Ovary (tissue), 9 donors: ENCODE measurements around the gene HSFX2. TPM values are rescaled to one million over a fixed set of nuclear protein-coding genes. Genes with fewer than 3 reads are reported as not detected.
"Not testable (repeated sequence)": the region's sequence is repeated elsewhere in the genome, so short reads cannot be mapped to it uniquely, and the experiment has no call there.

Experiments used
- DNase-seq, 5 donors: peaks; one replicate each; pipeline ENCODE4 v3.0.0-alpha.2; 2019 to 2020
- H3K27ac ChIP-seq, 2 donors: fragments of 200-600 bp; one replicate each; pipeline versions ENCODE4 v1.5.1 to v1.8.0; 2019 to 2022
- H3K27me3 ChIP-seq: fragments of 200-600 bp; one replicate; pipeline ENCODE4 v1.8.0; 2022
- H3K36me3 ChIP-seq: fragments of 200-600 bp; sonication (generic); one replicate; pipeline ENCODE4 v1.5.1; 2019
- H3K4me1 ChIP-seq: one replicate; pipeline ENCODE4 v1.8.1; 2013; ENCODE audit warnings: mild to moderate bottlenecking, moderate library complexity; ENCODE audit not compliant: insufficient read depth
- H3K4me3 ChIP-seq: fragments of 200-600 bp; sonication (generic); one replicate; pipeline ENCODE4 v1.5.1; 2017
- H3K9me3 ChIP-seq, 2 donors: fragments of 200-600 bp in 1 of 2; sonication (generic) in 1 of 2; one replicate each; pipeline versions ENCODE4 v1.5.1 to v1.8.1; 2013 to 2019; ENCODE audit warnings: mild to moderate bottlenecking in 1 of 2, moderate library complexity in 1 of 2
- EP300 ChIP-seq: sonication (generic); formaldehyde crosslinking; IDR thresholded peaks from one replicate; pipeline ENCODE4 v1.6.1; 2017; ENCODE audit warnings: antibody characterized with exemption
- POLR2A ChIP-seq: fragments of 450-650 bp; IDR thresholded peaks from one replicate; pipeline ENCODE4 v1.6.1; 2017; ENCODE audit warnings: antibody characterized with exemption, mild to moderate bottlenecking, moderate library complexity
- WGBS, 3 donors: extraction: QIAGEN DNeasy Blood & Tissue Kit in 1 of 3; methylation state at CpG; one replicate each; pipeline versions ENCODE4 v1.1.5 to v1.1.7; 2013 to 2017; 5-methylcytosine and 5-hydroxymethylcytosine counted together
- intact Hi-C, 4 donors: fragments of 100-400 bp; cut with DNase I; formaldehyde crosslinking; loops; one replicate each; pipeline versions ENCODE4 v1.11.0 to v1.15.1; 2022 to 2023
- polyA plus RNA-seq, 2 donors: library from polyadenylated mRNA; stranded (reverse); fragments of 200-250 nt in 1 of 2; fragments of 350-450 nt in 1 of 2; fragmentation: Illumina TruSeq in 1 of 2; extraction: RNeasy Lipid Tissue Mini Kit (QIAGEN cat#74804) in 1 of 2; gene quantifications; one replicate each; pipeline ENCODE4 v1.2.3, GENCODE V29; 2013 to 2014
- total RNA-seq, 7 donors: library from RNA; depleted of rRNA in 2 of 7; stranded (reverse); fragments of >200 nt in 2 of 7; fragmentation: NEBNext Ultra II Directional in 3 of 7; extraction: Animal tissue kit (Norgen Biotek cat#: 25700) in 3 of 7; gene quantifications; one replicate each; pipeline versions ENCODE4 v1.1.0 to v1.2.4, GENCODE V29; 2016 to 2023
- TF ChIP-seq, protein P1 (sequence below), 3 donors: fragments of 450-650 bp in 2 of 3; fragments of 200-600 bp in 1 of 3; IDR thresholded peaks; one replicate each; pipeline versions ENCODE4 v1.5.1 to v1.8.0; 2016 to 2022; ENCODE audit warnings: antibody characterized with exemption in 3 of 3, mild to moderate bottlenecking in 1 of 3
- donor health status: DM: no; HTN: no; CAD: no; lungs with moderate emphysema.
- donor health status: DM: no; HTN: no; CAD: no.
- donor health status: Bipolar disorder and iron deficiency.
- donor health status: DM: yes; HTN: yes; CAD: no.
- donor health status: DM: no; HTN: no; CAD: no.
- donor health status: DM: yes; HTN: yes; CAD: no.

The HSFX2 gene
- total and polyA plus RNA-seq, 9 donors = 0.22 to 1.9 (median 0.70) TPM; not detected in 4

DNA sequence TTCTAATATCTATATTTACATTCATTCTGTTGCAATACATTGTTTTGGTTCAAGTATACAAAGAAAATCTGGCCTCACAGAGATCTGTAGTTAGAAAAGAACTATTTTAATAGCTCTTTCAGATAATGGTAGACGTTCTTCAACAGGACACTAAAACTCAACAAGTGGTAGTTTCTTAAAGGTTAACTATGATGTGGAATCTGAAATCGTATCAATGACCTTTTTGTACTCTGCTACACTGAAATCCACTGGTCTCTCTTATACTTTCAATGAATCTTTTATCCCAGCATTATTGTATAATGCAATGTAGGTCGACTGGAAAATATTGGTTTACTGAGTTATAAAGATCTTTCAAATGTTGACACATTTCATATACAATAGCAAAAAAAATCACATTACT is 23.8 kb upstream of the HSFX2 start:
- H3K36me3 ChIP-seq = no peaks in the 10 kb centered on the region
- no peak overlapping the region for H3K4me3 ChIP-seq
- TF ChIP-seq, protein P1, sequence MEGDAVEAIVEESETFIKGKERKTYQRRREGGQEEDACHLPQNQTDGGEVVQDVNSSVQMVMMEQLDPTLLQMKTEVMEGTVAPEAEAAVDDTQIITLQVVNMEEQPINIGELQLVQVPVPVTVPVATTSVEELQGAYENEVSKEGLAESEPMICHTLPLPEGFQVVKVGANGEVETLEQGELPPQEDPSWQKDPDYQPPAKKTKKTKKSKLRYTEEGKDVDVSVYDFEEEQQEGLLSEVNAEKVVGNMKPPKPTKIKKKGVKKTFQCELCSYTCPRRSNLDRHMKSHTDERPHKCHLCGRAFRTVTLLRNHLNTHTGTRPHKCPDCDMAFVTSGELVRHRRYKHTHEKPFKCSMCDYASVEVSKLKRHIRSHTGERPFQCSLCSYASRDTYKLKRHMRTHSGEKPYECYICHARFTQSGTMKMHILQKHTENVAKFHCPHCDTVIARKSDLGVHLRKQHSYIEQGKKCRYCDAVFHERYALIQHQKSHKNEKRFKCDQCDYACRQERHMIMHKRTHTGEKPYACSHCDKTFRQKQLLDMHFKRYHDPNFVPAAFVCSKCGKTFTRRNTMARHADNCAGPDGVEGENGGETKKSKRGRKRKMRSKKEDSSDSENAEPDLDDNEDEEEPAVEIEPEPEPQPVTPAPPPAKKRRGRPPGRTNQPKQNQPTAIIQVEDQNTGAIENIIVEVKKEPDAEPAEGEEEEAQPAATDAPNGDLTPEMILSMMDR (IDR thresholded peaks at IDR 0.05) = no peak
- TF ChIP-seq EP300 (no peak), POLR2A (no peak)
- no peak overlapping the region for H3K27ac ChIP-seq
- H3K4me1 ChIP-seq = no peaks in the 10 kb centered on the region
- intact Hi-C loops = no loop called here
- no peaks in the 10 kb centered on the region for H3K27me3 ChIP-seq
- 58 to 63% (median 59%) methylated on average over 3 of the region's 3 CpGs for WGBS, 3 donors
- H3K9me3 ChIP-seq = no peaks in the 10 kb centered on the region
- no peak for DNase-seq

DNA sequence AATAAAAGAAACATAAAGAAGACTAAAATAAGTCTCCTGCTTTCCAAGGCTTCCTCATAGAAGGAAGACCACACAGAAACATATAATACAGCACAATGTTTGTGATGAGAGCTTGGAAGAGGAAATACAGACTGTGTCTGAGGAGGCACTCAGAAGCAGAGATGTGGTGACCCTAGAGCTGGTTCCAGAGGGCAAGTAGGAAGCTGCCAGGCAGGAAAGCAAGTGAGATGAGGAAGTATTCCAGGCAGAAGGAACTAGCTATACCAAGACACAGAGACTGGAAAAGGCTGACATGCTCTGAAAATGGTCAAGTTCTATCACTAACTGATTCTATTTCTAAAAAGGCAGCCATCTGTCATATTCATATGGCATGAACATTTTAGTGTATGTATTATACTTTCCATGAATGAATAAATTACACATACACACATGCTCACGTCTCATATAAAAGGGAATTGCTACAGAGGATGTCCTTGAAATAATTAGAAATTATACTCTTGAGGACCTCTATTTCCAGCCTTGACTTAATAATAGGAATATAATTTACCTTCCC is 16.6 kb upstream of the HSFX2 start:
- intact Hi-C loops = no loop called here
- H3K9me3 ChIP-seq = no peaks in the 10 kb centered on the region
- H3K27me3 ChIP-seq = no peaks in the 10 kb centered on the region
- no peak overlapping the region for H3K27ac ChIP-seq
- TF ChIP-seq, protein P1 (IDR thresholded peaks at IDR 0.05) = no peak
- TF ChIP-seq EP300 (no peak), POLR2A (no peak)
- WGBS, 3 donors = 50 to 60% (median 58%) methylated on average over 1 of the region's 1 CpG
- no peak for DNase-seq
- H3K4me1 ChIP-seq = no peaks in the 10 kb centered on the region
- no peak overlapping the region for H3K4me3 ChIP-seq
- H3K36me3 ChIP-seq = no peaks in the 10 kb centered on the region

DNA sequence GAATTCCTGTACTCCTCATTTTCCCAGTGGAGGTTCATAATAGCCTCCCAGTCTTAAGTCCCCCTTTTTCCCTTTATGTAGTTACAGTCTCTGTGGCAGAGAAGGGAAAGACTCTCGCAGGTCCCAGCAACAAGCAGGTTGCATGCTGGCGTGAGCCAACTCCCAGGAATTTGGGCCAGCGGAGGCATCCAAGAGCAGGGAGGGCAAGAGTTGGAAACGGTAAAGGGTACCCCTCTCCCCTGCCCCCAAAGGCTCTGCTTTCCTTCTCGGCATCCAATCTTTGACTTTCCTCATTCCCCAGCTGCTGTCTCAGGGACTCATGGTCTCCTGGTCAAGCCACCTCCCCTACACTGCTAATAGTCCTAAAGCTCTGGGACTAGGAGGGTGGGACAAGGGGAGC is 15.4 kb upstream of the HSFX2 start:
- H3K4me3 ChIP-seq = no peak overlapping the region
- no peaks in the 10 kb centered on the region for H3K4me1 ChIP-seq
- no peaks in the 10 kb centered on the region for H3K9me3 ChIP-seq
- no peaks in the 10 kb centered on the region for H3K36me3 ChIP-seq
- 66 to 74% (median 73%) methylated on average over 5 of the region's 5 CpGs for WGBS, 3 donors
- H3K27ac ChIP-seq = no peak overlapping the region
- TF ChIP-seq EP300 = no peak
- no peak for TF ChIP-seq POLR2A
- TF ChIP-seq, protein P1 (IDR thresholded peaks at IDR 0.05) = no peak
- no peaks in the 10 kb centered on the region for H3K27me3 ChIP-seq
- intact Hi-C loops = no loop called here
- DNase-seq = no peak

DNA sequence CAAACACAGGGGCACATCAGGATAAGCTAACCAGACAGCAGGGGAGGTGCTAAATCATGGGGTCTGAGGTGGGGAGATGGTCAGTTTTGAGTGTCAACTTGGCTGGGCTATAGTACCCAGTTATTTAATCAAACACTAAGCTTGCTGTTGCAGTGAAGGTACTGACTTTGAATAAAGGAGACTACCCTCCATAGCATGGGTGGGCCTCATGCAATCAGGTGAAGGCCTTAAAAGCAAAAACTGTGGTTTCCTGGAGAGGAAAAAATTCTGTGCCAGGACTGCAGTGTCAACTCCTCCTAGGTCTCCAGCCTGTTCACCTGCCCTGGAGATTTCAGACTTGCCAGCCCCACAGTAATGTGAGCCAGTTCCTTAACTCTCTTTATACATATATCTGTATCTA is 12.6 kb upstream of the HSFX2 start:
- TF ChIP-seq EP300 (no peak), POLR2A (no peak)
- TF ChIP-seq, protein P1 (IDR thresholded peaks at IDR 0.05) = no peak
- Histone ChIP-seq H3K4me3 (no peak overlapping the region), H3K4me1 (no peaks in the 10 kb centered on the region), H3K27ac (no peak overlapping the region), H3K27me3 (no peaks in the 10 kb centered on the region), H3K36me3 (no peaks in the 10 kb centered on the region), H3K9me3 (no peaks in the 10 kb centered on the region)
- intact Hi-C loops = no loop called here
- DNase-seq = no peak

DNA sequence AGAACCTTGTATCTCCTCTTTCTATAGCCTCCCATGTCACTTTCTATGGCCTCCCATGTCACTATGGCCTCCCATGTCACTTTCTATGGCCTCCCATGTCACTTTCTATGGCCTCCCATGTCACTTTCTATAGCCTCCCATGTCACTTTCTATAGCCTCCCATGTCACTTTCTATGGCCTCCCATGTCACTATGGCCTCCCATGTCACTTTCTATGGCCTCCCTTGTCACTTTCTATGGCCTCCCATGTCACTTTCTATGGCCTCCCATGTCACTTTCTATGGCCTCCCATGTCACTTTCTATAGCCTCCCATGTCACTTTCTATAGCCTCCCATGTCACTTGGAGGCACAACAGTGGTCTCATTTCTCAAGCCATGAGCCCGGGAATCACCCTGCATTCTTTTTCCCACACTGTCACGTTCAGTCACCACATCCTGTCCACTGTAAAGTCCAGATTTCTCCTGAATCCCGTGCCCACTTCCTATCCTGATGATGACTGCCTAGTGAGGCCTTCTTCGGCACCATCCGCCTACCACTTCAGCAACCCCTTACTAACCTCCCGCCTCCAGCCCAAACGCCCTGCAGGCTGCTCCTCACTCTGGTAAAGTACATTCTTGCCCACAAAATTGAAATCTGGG is 10.3 kb upstream of the HSFX2 start:
- H3K9me3 ChIP-seq, H3K27me3 ChIP-seq, H3K4me1 ChIP-seq, intact Hi-C loops, H3K27ac ChIP-seq, DNase-seq, H3K36me3 ChIP-seq, H3K4me3 ChIP-seq: not testable (repeated sequence)
- WGBS, 3 donors = 68 to 82% (median 77%) methylated on average over 7 of the region's 7 CpGs

DNA sequence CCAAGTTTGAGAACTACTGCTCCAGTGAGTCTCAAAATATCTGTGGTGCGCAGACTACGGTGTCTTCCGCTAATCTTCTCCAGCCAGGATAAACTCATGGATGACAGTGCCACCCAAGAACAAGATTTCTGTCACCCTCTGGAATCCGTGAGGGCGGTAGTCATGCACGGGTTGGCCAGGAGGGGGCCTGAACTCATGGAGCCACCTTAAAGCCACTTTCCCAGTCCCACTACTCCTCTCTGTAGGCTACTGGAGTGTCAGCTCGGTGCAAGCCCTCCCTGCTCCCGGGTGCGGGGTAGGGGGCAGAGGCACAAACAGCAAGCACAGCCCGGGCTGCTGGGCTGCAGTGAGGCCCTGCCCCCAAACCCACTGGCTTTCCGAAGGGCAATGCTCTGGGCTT is 3.5 kb upstream of the HSFX2 start:
- H3K4me1 ChIP-seq, H3K9me3 ChIP-seq, intact Hi-C loops, H3K27ac ChIP-seq, DNase-seq, H3K27me3 ChIP-seq, H3K36me3 ChIP-seq, H3K4me3 ChIP-seq: not testable (repeated sequence)
- 23% methylated on average over 3 of the region's 11 CpGs; no CpG with 5 or more reads in 2 of the 3 donors for WGBS, 3 donors

DNA sequence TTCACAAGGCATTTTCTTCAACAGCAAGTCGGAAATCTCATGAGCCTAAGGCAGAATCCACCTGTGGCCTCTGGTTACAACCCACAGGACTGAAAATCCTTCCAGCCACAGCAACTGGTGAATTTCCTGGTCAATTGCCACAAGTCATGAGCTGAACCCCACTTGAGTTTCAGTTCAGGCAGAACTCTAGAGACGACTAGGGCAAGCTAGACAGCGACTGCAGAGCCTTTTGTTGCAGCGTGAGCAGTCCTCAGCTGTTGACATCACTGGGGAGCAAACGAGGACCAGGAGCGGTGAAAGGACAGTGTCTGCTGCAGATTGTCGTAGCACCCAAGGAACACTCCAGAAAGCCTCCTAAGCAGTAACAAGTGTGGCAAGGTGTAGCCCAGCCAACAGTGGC is 829 bp upstream of the HSFX2 start:
- intact Hi-C loops, H3K9me3 ChIP-seq, H3K4me3 ChIP-seq, H3K4me1 ChIP-seq, DNase-seq, H3K27me3 ChIP-seq, H3K27ac ChIP-seq, H3K36me3 ChIP-seq: not testable (repeated sequence)
- WGBS, 3 donors = no CpG with 5 or more reads among the region's 7 CpGs

DNA sequence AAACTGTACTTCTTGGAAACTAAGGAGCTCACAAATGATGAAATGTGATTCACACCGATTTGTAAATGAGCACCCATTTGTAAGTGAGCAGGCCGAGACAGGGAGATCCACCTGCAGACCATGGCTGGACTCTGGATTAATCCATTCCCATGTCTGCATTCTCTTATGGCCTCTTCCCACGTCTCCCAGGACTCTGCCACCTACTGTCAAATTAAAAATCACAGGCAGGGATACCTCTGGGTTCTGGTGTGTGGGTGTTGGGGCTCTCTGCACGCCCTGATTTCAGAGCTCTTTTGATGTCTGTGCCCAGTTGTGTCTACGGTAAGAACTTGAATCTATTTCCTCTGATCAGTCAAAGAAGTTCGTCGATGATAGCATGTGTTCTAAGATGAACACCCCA is 4.1 kb downstream of the HSFX2 start:
- intact Hi-C loops, H3K4me1 ChIP-seq, H3K4me3 ChIP-seq, H3K9me3 ChIP-seq, H3K27ac ChIP-seq, DNase-seq, H3K27me3 ChIP-seq, H3K36me3 ChIP-seq: not testable (repeated sequence)
- no CpG with 5 or more reads among the region's 7 CpGs for WGBS, 3 donors
